IMR-90 (cell line): Measurements from ENCODE around the gene KRT9. TPM values are rescaled to one million over a fixed set of nuclear protein-coding genes. Genes with fewer than 3 reads are reported as not detected.

Experiments used
- ATAC-seq: fragments of 200-7000 bp; cut with Tn5 transposase; 2 replicates; pipeline ENCODE4 v1.9.1; 2020; ENCODE audit warnings: low read depth, mild to moderate bottlenecking, moderate library complexity
- BruUV-seq: library from RNA; stranded (reverse); fragments of 400-500 nt; replicated peaks from 2 replicates; lab custom pipeline; 2021; lab: Mats Ljungman, UMichigan
- CTCF ChIA-PET: fragments of 300-600 bp; formaldehyde crosslinking; extraction: SDS; loops from one replicate; lab custom pipeline; 2021; ENCODE audit warnings: antibody characterized with exemption; lab: Yijun Ruan, JAX
- POLR2A ChIA-PET: fragments of 300-600 bp; sonication (Branson Sonifier 250); formaldehyde crosslinking; loops from one replicate; lab custom pipeline; 2022; ENCODE audit warnings: antibody characterized with exemption; ENCODE audit not compliant: unreplicated experiment; lab: Charles Lee
- DNase-seq: peaks from one replicate; pipeline ENCODE4 v3.0.0; 2013
- H2AFZ ChIP-seq: replicated peaks from 2 replicates; pipeline ENCODE3; 2013; ENCODE audit warnings: low read length, mild to moderate bottlenecking; ENCODE audit not compliant: poor library complexity
- H2AK5ac ChIP-seq: 2 replicates; pipeline ENCODE4 v1.6.1; 2013; ENCODE audit warnings: low read depth, low read length, inconsistent platforms
- H2AK9ac ChIP-seq: replicated peaks from 2 replicates; pipeline ENCODE3; 2013; ENCODE audit warnings: mild to moderate bottlenecking, low read depth, low read length, moderate library complexity; ENCODE audit not compliant: poor library complexity
- H2BK120ac ChIP-seq: 2 replicates; pipeline ENCODE4 v1.6.1; 2013; ENCODE audit warnings: low read depth, low read length, inconsistent platforms
- H2BK15ac ChIP-seq: 3 replicates; pipeline ENCODE4 v1.6.1; 2013; ENCODE audit warnings: low read depth, low read length, inconsistent platforms
- H2BK20ac ChIP-seq: 2 replicates; pipeline ENCODE4 v1.6.1; 2013; ENCODE audit warnings: low read depth, mild to moderate bottlenecking, inconsistent platforms, low read length, moderate library complexity
- H2BK5ac ChIP-seq: 2 replicates; pipeline ENCODE4 v1.6.1; 2013; ENCODE audit warnings: mild to moderate bottlenecking, low read depth, low read length, inconsistent platforms; ENCODE audit not compliant: poor library complexity, severe bottlenecking
- H3K14ac ChIP-seq: replicated peaks from 2 replicates; pipeline ENCODE4 v1.6.1; 2013; ENCODE audit warnings: low read depth, low read length, inconsistent platforms
- H3K18ac ChIP-seq: 2 replicates; pipeline ENCODE4 v1.6.1; 2013; ENCODE audit warnings: low read depth, low read length, control low read depth
- H3K23ac ChIP-seq: 2 replicates; pipeline ENCODE4 v1.6.1; 2013; ENCODE audit warnings: low read depth, low read length, inconsistent platforms
- H3K27ac ChIP-seq: 2 replicates; pipeline ENCODE4 v1.5.1; 2013; ENCODE audit warnings: mild to moderate bottlenecking, control low read depth, low read length; ENCODE audit not compliant: insufficient read depth
- H3K27me3 ChIP-seq: 2 replicates; pipeline ENCODE4 v1.6.1; 2013; ENCODE audit warnings: low read length; ENCODE audit not compliant: control insufficient read depth, insufficient read depth
- H3K36me3 ChIP-seq: 2 replicates; pipeline ENCODE4 v1.6.1; 2013; ENCODE audit warnings: low read length, mixed read lengths; ENCODE audit not compliant: control insufficient read depth, insufficient read depth
- H3K4ac ChIP-seq: 2 replicates; pipeline ENCODE4 v1.6.1; 2013; ENCODE audit warnings: low read depth, low read length, inconsistent platforms
- H3K4me1 ChIP-seq: 2 replicates; pipeline ENCODE4 v1.6.1; 2013; ENCODE audit warnings: low read length, mixed read lengths; ENCODE audit not compliant: control insufficient read depth, insufficient read depth
- H3K4me2 ChIP-seq: 2 replicates; pipeline ENCODE4 v1.6.1; 2013; ENCODE audit warnings: low read depth, mild to moderate bottlenecking, control low read depth, low read length, moderate library complexity
- H3K4me3 ChIP-seq: 2 replicates; pipeline ENCODE4 v1.5.1; 2013; ENCODE audit warnings: low read depth, mild to moderate bottlenecking, control low read depth, low read length, moderate library complexity; ENCODE audit not compliant: insufficient read depth
- H3K56ac ChIP-seq: 2 replicates; pipeline ENCODE4 v1.6.1; 2013; ENCODE audit warnings: low read length, inconsistent platforms; ENCODE audit not compliant: insufficient read depth; ENCODE audit errors: extremely low read depth
- H3K79me1 ChIP-seq, 2 experiments: 2 replicates each; pipeline ENCODE4 v1.6.1; 2013; ENCODE audit warnings: low read length in 2 of 2, inconsistent platforms in 1 of 2, low read depth in 1 of 2
- H3K9ac ChIP-seq: 2 replicates; pipeline ENCODE4 v1.6.1; 2013; ENCODE audit warnings: low read depth, low read length, control low read depth
- H3K9me1 ChIP-seq: 2 replicates; pipeline ENCODE4 v1.6.1; 2013; ENCODE audit warnings: low read length, inconsistent platforms; ENCODE audit not compliant: insufficient read depth
- H3K9me3 ChIP-seq: 2 replicates; pipeline ENCODE4 v1.6.1; 2013; ENCODE audit warnings: low read length; ENCODE audit not compliant: control insufficient read depth, insufficient read depth
- H4K20me1 ChIP-seq: 2 replicates; pipeline ENCODE4 v1.6.1; 2013; ENCODE audit warnings: low read length, inconsistent platforms; ENCODE audit not compliant: insufficient read depth
- H4K5ac ChIP-seq: 2 replicates; pipeline ENCODE4 v1.6.1; 2013; ENCODE audit warnings: mild to moderate bottlenecking, low read depth, low read length, control low read depth
- H4K8ac ChIP-seq, 2 experiments: 2 replicates each; pipeline ENCODE4 v1.6.1; 2013; ENCODE audit warnings: low read depth in 2 of 2, low read length in 2 of 2, control low read depth in 1 of 2, inconsistent platforms in 1 of 2
- H4K91ac ChIP-seq: 2 replicates; pipeline ENCODE4 v1.6.1; 2013; ENCODE audit warnings: low read depth, low read length, inconsistent platforms; ENCODE audit not compliant: insufficient read depth
- NFE2L2 ChIP-seq: fragments of 150-350 bp; IDR thresholded peaks from 2 replicates; pipeline ENCODE4 v1.6.1; 2016; ENCODE audit warnings: low read depth, mild to moderate bottlenecking, low read length
- WGBS, 2 experiments: methylation state at CpG; one replicate each; pipeline versions ENCODE4 v1.1.5 to v1.1.7; 2013; ENCODE audit warnings: missing lambda C conversion rate in 2 of 2; ENCODE audit not compliant: insufficient read length in 1 of 2; ENCODE audit errors: extremely low coverage in 2 of 2; 5-methylcytosine and 5-hydroxymethylcytosine counted together
- dilution Hi-C: fragments of 300-500 bp; cut with HindIII; formaldehyde crosslinking; loops from one replicate; pipeline ENCODE4 v1.14.3; 2018; ENCODE audit warnings: low sequenced_read_pairs; ENCODE audit not compliant: unreplicated experiment
- in situ Hi-C: fragments of 300-500 bp; cut with MboI; formaldehyde crosslinking; loops from 3 replicates; pipeline ENCODE4 v1.14.3; 2019; ENCODE audit warnings: low sequenced_read_pairs, inconsistent platforms, mixed read lengths
- intact Hi-C: fragments of 100-400 bp; cut with micrococcal nuclease; formaldehyde crosslinking; loops from 2 replicates; pipeline ENCODE4 v1.10.0; 2022
- polyA plus RNA-seq, 3 experiments: library from polyadenylated mRNA; depleted of rRNA; stranded (reverse); fragments of >200 nt; gene quantifications; 2 replicates each; pipeline ENCODE4 v1.2.3, GENCODE V29; 2012; ENCODE audit warnings: low replicate concordance in 1 of 3
- total RNA-seq: library from RNA; depleted of rRNA; stranded (reverse); fragments of >200 nt; gene quantifications from 2 replicates; pipeline ENCODE4 v1.2.3, GENCODE V29; 2012

Gene KRT9
- total and polyA plus RNA-seq, 2 of the 4 experiments (the other 2 are of a cell fraction) = not detected

DNA sequence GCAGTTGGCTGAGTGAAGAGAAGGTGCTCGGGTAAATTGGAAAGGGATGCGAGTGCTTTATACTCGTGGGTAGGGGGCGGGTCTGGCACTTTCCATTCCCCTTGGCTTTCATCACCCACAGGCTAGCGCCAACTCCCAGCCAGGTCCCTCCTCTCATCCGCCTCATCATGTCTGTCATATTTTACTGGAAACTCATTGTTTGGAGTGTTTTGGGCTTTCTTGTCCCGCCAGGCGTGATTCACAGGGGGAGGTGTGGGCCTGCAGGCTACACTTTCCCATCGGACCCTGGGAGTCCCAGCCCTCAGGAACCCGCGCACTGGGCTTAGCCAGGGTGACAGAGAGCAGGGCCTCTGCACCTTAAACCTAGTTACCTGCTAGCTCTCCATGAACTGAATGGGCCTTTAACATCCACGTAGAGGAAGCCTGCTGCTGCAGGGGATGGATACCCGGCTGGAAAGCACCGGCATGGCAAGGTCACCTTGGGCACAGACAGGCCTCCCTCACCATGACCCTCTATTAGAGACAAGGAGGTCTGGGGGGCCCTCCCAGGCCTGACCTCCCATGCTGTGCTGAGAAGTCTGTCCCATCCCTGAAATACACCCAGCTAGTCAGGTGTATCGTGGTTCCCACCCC lies 15.1 kb upstream of the KRT9 start, which contains the start of gene KRT14:
Gene KRT14, minus strand, starts transcription at position 33 of the 633 bp plus-strand sequence. CDS start 61 bp downstream, outside the sequence.
- no peak within 1 kb of the TSS for H3K4me3 ChIP-seq
- no peak within 1 kb of the TSS for H3K4ac ChIP-seq
- no peak within 1 kb of the TSS for H4K91ac ChIP-seq
- intact Hi-C loops (no loop called here), dilution Hi-C loops (no loop called here), in situ Hi-C loops (no loop called here)
- no peaks in the 10 kb centered on the region for H3K79me1 ChIP-seq
- no peaks in the 10 kb centered on the region for H3K9me3 ChIP-seq
- no peak within 1 kb of the TSS for H2AK9ac ChIP-seq
- no peak within 1 kb of the TSS for H3K18ac ChIP-seq
- H2AFZ ChIP-seq = no peak within 1 kb of the TSS
- H3K14ac ChIP-seq = no peak within 1 kb of the TSS
- 67% methylated on average over 1 of the region's 15 CpGs; no CpG with 5 or more reads in 1 of the 2 experiments for WGBS, 2 experiments
- no peak for ATAC-seq
- H2BK120ac ChIP-seq = no peak within 1 kb of the TSS
- H3K9ac ChIP-seq = no peak within 1 kb of the TSS
- POLR2A ChIA-PET = no interaction called here
- no peak within 1 kb of the TSS for H4K8ac ChIP-seq
- no peak within 1 kb of the TSS for H4K5ac ChIP-seq
- H3K4me2 ChIP-seq = no peak within 1 kb of the TSS
- no TSS peak for BruUV-seq
- H3K36me3 ChIP-seq = no peaks in the 10 kb centered on the region
- H3K27me3 ChIP-seq = peaks cover 42% of the 10 kb centered on the region
- no peak within 1 kb of the TSS for H3K27ac ChIP-seq
- no peak for TF ChIP-seq NFE2L2
- DNase-seq = no peak
- H2BK5ac ChIP-seq = no peak within 1 kb of the TSS
- H2AK5ac ChIP-seq = no peak within 1 kb of the TSS
- H3K23ac ChIP-seq = no peak within 1 kb of the TSS
- H4K20me1 ChIP-seq = no peaks in the 10 kb centered on the region
- H2BK20ac ChIP-seq = no peak within 1 kb of the TSS
- no peaks in the 10 kb centered on the region for H3K4me1 ChIP-seq
- H3K9me1 ChIP-seq = no peaks in the 10 kb centered on the region
- H2BK15ac ChIP-seq = no peak within 1 kb of the TSS
- no peak within 1 kb of the TSS for H3K56ac ChIP-seq
- CTCF ChIA-PET = no interaction called here
